CD8-positive, alpha-beta memory T cell (primary cell): ENCODE results near the gene DIAPH2. TPM values are rescaled to one million over a fixed set of nuclear protein-coding genes. Genes with fewer than 3 reads are reported as not detected.

Experiments
- CTCF ChIA-PET: fragments of 350-600 bp; sonication (Branson Sonifier 250); formaldehyde crosslinking; loops from one replicate; lab custom pipeline; 2021; ENCODE audit warnings: antibody characterized with exemption; lab: Charles Lee
- POLR2A ChIA-PET: fragments of 350-600 bp; sonication (Branson Sonifier 250); formaldehyde crosslinking; loops from one replicate; lab custom pipeline; 2021; ENCODE audit warnings: antibody characterized with exemption; lab: Charles Lee
- DNase-seq, 5 donors: peaks; one replicate each; pipeline versions ENCODE4 v3.0.0 to v3.0.0-alpha.2; 2020 to 2022; ENCODE audit warnings: mixed read lengths in 1 of 5
- H3K27ac ChIP-seq: one replicate; pipeline ENCODE4 v1.7.0; 2013; ENCODE audit warnings: low read depth, mild to moderate bottlenecking, low read length, moderate library complexity
- H3K27me3 ChIP-seq: 2 replicates; pipeline ENCODE4 v1.7.0; 2013; ENCODE audit warnings: low read length, mild to moderate bottlenecking; ENCODE audit not compliant: insufficient read depth, poor library complexity, severe bottlenecking
- H3K36me3 ChIP-seq: 2 replicates; pipeline ENCODE4 v1.7.0; 2013; ENCODE audit warnings: mild to moderate bottlenecking, low read length, moderate library complexity; ENCODE audit not compliant: insufficient read depth
- H3K4me1 ChIP-seq: 2 replicates; pipeline ENCODE4 v1.7.0; 2013; ENCODE audit warnings: mild to moderate bottlenecking, low read length, moderate library complexity; ENCODE audit not compliant: insufficient read depth
- H3K4me3 ChIP-seq: 2 replicates; pipeline ENCODE4 v1.7.0; 2013; ENCODE audit warnings: mild to moderate bottlenecking, low read length
- H3K9me3 ChIP-seq: 2 replicates; pipeline ENCODE4 v1.7.0; 2013; ENCODE audit warnings: mild to moderate bottlenecking, low read length
- H3K27ac Mint-ChIP-seq, 8 donors: one replicate each; pipeline ENCODE4 v1.8.0; 2020 to 2021; ENCODE audit warnings: mixed read lengths in 8 of 8, mild to moderate bottlenecking in 6 of 8, inconsistent platforms in 3 of 8, moderate library complexity in 3 of 8
- H3K27me3 Mint-ChIP-seq, 2 donors: one replicate each; pipeline ENCODE4 v1.8.0; 2020 to 2021; ENCODE audit warnings: mixed read lengths in 2 of 2, mild to moderate bottlenecking in 1 of 2, moderate library complexity in 1 of 2
- H3K36me3 Mint-ChIP-seq, 3 donors: one replicate each; pipeline ENCODE4 v1.8.0; 2020 to 2021; ENCODE audit warnings: mixed read lengths in 3 of 3, inconsistent platforms in 1 of 3, mild to moderate bottlenecking in 1 of 3
- H3K4me1 Mint-ChIP-seq, 3 donors: one replicate each; pipeline ENCODE4 v1.8.0; 2020 to 2021; ENCODE audit warnings: mixed read lengths in 3 of 3, inconsistent platforms in 1 of 3, mild to moderate bottlenecking in 1 of 3
- H3K4me3 Mint-ChIP-seq, 7 donors: one replicate each; pipeline ENCODE4 v1.8.0; 2020 to 2021; ENCODE audit warnings: mixed read lengths in 7 of 7, mild to moderate bottlenecking in 6 of 7, moderate library complexity in 4 of 7, inconsistent platforms in 2 of 7
- H3K9me3 Mint-ChIP-seq, 5 donors: one replicate each; pipeline ENCODE4 v1.8.0; 2020 to 2022; ENCODE audit warnings: mixed read lengths in 5 of 5, mild to moderate bottlenecking in 3 of 5, moderate library complexity in 2 of 5, inconsistent platforms in 1 of 5
- polyA plus RNA-seq: library from polyadenylated mRNA; unstranded; fragments of 300-500 nt; fragmentation: Illumina TruSeq; gene quantifications from one replicate; pipeline ENCODE4 v1.2.3, GENCODE V29; 2021
- total RNA-seq, 2 experiments: library from RNA; stranded (reverse); gene quantifications; one replicate each; pipeline ENCODE4 v1.2.3, GENCODE V29; 2021

DIAPH2 gene
- total and polyA plus RNA-seq, 3 experiments from 2014 or later = 5.6 to 11.5 (median 6.0) TPM

GRCh38 chrX:96984538-96984937 is 299.9 kb downstream of the DIAPH2 start:
- ChIA-PET POLR2A (no interaction called here), CTCF (no interaction called here)
- no peaks in the 10 kb centered on the region for H3K4me1 Mint-ChIP-seq
- Histone ChIP-seq H3K27ac (no peak overlapping the region), H3K36me3 (no peaks in the 10 kb centered on the region), H3K27me3 (no peaks in the 10 kb centered on the region), H3K4me1 (no peaks in the 10 kb centered on the region), H3K9me3 (no peaks in the 10 kb centered on the region), H3K4me3 (no peak overlapping the region)
- no peak overlapping the region for H3K27ac Mint-ChIP-seq
- no peak overlapping the region for H3K4me3 Mint-ChIP-seq
- peaks cover 0 to 4% of the 10 kb centered on the region in 2 donors for H3K27me3 Mint-ChIP-seq
- peaks cover 0 to 2% (median 0%) of the 10 kb centered on the region in 3 donors for H3K36me3 Mint-ChIP-seq
- no peak for DNase-seq
- no peaks in the 10 kb centered on the region for H3K9me3 Mint-ChIP-seq

- no peak overlapping the region for H3K4me3 ChIP-seq
- ChIA-PET POLR2A (no interaction called here), CTCF (no interaction called here)
- H3K27ac ChIP-seq = no peak overlapping the region
- DNase-seq = no peak
- H3K36me3 ChIP-seq = no peaks in the 10 kb centered on the region
- H3K27me3 ChIP-seq = no peaks in the 10 kb centered on the region
- Mint-ChIP-seq H3K4me3 (no peak overlapping the region), H3K9me3 (no peaks in the 10 kb centered on the region), H3K4me1 (no peaks in the 10 kb centered on the region), H3K27me3 (peaks cover 0 to 4% of the 10 kb centered on the region in 2 donors), H3K36me3 (peaks cover 0 to 2% (median 0%) of the 10 kb centered on the region in 3 donors), H3K27ac (no peak overlapping the region)
- no peaks in the 10 kb centered on the region for H3K9me3 ChIP-seq
- no peaks in the 10 kb centered on the region for H3K4me1 ChIP-seq
Observed at GRCh38 chrX:96985046-96985445, 300.4 kb downstream of the DIAPH2 start.

DNA sequence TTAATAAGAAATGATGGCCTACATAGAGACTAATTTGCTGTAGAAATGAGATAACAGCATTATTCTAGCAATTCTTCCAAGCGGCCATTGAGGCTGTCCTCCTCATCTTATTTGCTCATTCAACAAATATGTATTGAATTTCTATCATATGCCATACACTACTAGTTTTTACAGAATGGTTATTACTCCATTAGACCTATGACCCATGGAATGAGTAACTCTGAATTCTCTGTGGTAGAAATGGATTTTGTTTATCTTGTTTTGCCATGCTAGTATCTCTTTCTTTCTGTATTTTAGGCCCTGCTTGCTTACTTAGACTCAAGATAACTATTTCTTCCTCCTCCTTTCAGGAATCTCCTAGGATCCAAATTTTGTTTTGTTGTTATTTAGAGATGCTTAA is 302.6 kb downstream of the DIAPH2 start:
- Histone ChIP-seq H3K27ac (no peak overlapping the region), H3K9me3 (no peaks in the 10 kb centered on the region), H3K27me3 (no peaks in the 10 kb centered on the region), H3K4me3 (no peak overlapping the region), H3K36me3 (no peaks in the 10 kb centered on the region), H3K4me1 (no peaks in the 10 kb centered on the region)
- H3K36me3 Mint-ChIP-seq = peaks cover 0 to 2% (median 0%) of the 10 kb centered on the region in 3 donors
- no peak overlapping the region for H3K27ac Mint-ChIP-seq
- no peaks in the 10 kb centered on the region for H3K27me3 Mint-ChIP-seq
- POLR2A ChIA-PET = no interaction called here
- no peaks in the 10 kb centered on the region for H3K4me1 Mint-ChIP-seq
- no peak overlapping the region for H3K4me3 Mint-ChIP-seq
- CTCF ChIA-PET = no interaction called here
- no peaks in the 10 kb centered on the region for H3K9me3 Mint-ChIP-seq
- DNase-seq = no peak

DNA sequence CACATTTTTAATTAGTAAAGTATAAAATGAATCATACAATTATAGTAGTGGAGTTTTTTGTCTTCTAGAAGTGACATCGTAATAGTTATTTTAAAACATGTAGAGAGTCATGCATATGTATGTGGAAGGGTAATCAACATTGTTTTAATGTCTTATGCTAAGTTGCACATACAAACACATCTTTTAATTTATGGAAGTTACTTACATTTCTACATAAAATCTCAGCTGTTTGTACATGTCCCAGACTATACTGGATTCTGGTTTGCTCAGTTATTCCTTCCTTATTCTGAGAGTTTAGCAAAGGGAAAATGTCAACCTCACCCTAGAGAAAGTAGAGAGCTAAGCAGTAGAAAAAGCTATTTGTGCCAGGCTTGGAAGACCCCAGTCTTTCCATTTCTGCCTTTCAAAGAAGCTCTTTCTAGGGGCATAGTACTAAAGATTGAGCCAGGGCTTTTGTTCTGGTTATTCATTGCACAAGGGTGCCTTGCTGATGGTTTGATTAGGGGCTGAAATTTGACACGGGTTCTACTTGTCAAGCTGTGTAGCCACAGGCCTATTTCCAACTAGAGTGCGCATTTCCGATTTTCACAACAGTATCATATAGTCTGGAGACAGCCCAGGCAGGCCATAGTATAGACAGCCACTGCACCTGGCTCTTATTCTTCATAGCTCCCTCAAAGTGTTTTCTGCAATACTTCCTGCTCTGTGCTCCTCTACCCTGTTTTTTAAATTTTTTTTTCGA is 305.4 kb downstream of the DIAPH2 start:
- CTCF ChIA-PET = no interaction called here
- Mint-ChIP-seq H3K27me3 (no peaks in the 10 kb centered on the region), H3K27ac (no peak overlapping the region), H3K4me1 (no peaks in the 10 kb centered on the region), H3K4me3 (no peak overlapping the region), H3K9me3 (peaks cover 0 to 3% (median 0%) of the 10 kb centered on the region in 5 donors), H3K36me3 (peaks cover 0 to 3% (median 3%) of the 10 kb centered on the region in 3 donors)
- H3K4me1 ChIP-seq = no peaks in the 10 kb centered on the region
- POLR2A ChIA-PET = no interaction called here
- DNase-seq = no peak
- no peaks in the 10 kb centered on the region for H3K9me3 ChIP-seq
- H3K4me3 ChIP-seq = no peak overlapping the region
- no peaks in the 10 kb centered on the region for H3K27me3 ChIP-seq
- H3K36me3 ChIP-seq = no peaks in the 10 kb centered on the region
- H3K27ac ChIP-seq = no peak overlapping the region

DNA sequence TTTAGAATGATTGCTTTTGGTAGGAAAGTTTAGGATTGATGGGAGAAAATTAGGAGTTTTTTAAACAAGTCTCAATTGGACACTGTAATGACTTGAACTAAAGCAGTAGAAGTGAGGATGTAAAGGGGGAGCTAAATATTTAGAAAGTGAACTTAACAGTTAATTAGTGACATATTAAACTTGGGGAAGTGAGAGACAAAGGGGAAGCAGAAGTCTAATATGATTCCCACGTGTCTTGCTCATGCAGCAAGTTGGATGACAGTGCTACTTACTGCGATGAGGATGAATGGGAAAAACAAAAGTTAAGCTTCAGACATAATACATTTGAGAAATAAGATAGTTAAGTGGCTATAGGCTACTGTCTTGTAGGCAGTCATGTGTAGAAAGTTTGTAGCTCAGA is 309.5 kb downstream of the DIAPH2 start:
- H3K9me3 ChIP-seq = no peaks in the 10 kb centered on the region
- Mint-ChIP-seq H3K36me3 (peaks cover 0 to 3% (median 1%) of the 10 kb centered on the region in 3 donors), H3K27ac (no peak overlapping the region), H3K27me3 (no peaks in the 10 kb centered on the region), H3K4me1 (no peaks in the 10 kb centered on the region), H3K9me3 (peaks cover 0 to 3% (median 0%) of the 10 kb centered on the region in 5 donors), H3K4me3 (no peak overlapping the region)
- no peak overlapping the region for H3K27ac ChIP-seq
- ChIA-PET POLR2A (no interaction called here), CTCF (no interaction called here)
- H3K27me3 ChIP-seq = no peaks in the 10 kb centered on the region
- H3K4me3 ChIP-seq = no peak overlapping the region
- H3K4me1 ChIP-seq = no peaks in the 10 kb centered on the region
- no peak for DNase-seq
- no peaks in the 10 kb centered on the region for H3K36me3 ChIP-seq

GRCh38 chrX:96997196-96997595 is 312.6 kb downstream of the DIAPH2 start:
- Mint-ChIP-seq H3K4me1 (peaks cover 4 to 8% (median 7%) of the 10 kb centered on the region in 3 donors), H3K9me3 (peaks cover 0 to 3% (median 0%) of the 10 kb centered on the region in 5 donors), H3K36me3 (peaks cover 1 to 3% (median 2%) of the 10 kb centered on the region in 3 donors), H3K27ac (no peak overlapping the region), H3K4me3 (no peak overlapping the region), H3K27me3 (no peaks in the 10 kb centered on the region)
- Histone ChIP-seq H3K4me3 (no peak overlapping the region), H3K9me3 (no peaks in the 10 kb centered on the region), H3K36me3 (no peaks in the 10 kb centered on the region), H3K4me1 (no peaks in the 10 kb centered on the region), H3K27ac (no peak overlapping the region), H3K27me3 (no peaks in the 10 kb centered on the region)
- POLR2A ChIA-PET = no interaction called here
- CTCF ChIA-PET = no interaction called here
- DNase-seq = no peak

DNA sequence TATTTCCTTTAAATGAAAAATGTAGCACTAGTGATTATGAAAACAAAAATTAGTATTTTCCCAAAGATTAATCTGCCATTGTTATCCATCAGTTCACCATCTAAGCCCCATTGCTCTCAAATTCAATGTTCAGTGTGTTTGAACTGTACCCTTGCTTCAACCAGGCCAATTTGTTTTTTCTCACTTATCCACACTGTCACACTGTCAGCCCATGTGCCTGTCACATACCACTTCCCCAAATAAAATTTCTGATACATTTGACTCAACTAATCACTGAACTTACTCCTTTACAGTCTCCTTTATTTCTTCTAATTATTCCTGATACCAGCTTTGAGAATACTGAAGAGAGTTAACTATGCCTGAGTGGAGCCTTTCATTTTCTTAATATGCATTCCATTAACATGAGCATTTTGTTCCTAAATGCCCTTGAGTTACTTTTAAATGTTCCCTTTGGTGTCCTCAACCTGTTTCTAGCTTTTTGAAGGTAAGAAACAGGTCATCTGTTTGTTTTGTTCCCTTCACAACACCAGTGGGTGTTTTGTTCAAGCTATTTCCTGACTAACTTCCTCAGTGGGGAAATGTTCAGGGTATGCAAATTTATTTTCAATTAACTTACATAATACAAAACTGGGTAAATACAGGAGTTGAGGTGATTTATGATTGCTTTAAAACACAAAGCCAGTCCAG is 316.2 kb downstream of the DIAPH2 start:
- H3K36me3 Mint-ChIP-seq = peaks cover 0 to 2% (median 0%) of the 10 kb centered on the region in 3 donors
- H3K9me3 Mint-ChIP-seq = peaks cover 0 to 4% (median 0%) of the 10 kb centered on the region in 5 donors
- Histone ChIP-seq H3K4me3 (no peak overlapping the region), H3K4me1 (no peaks in the 10 kb centered on the region), H3K27me3 (no peaks in the 10 kb centered on the region), H3K9me3 (no peaks in the 10 kb centered on the region), H3K36me3 (no peaks in the 10 kb centered on the region), H3K27ac (no peak overlapping the region)
- DNase-seq = no peak
- CTCF ChIA-PET = no interaction called here
- POLR2A ChIA-PET = no interaction called here
- H3K27me3 Mint-ChIP-seq = no peaks in the 10 kb centered on the region
- peak overlapping the region in 1 of 8 donors; percentile 74 for H3K27ac Mint-ChIP-seq
- no peak overlapping the region for H3K4me3 Mint-ChIP-seq
- H3K4me1 Mint-ChIP-seq = peaks cover 4 to 8% (median 7%) of the 10 kb centered on the region in 3 donors

GRCh38 chrX:97006167-97006566 is 321.5 kb downstream of the DIAPH2 start:
- Histone ChIP-seq H3K27me3 (no peaks in the 10 kb centered on the region), H3K4me1 (no peaks in the 10 kb centered on the region), H3K9me3 (no peaks in the 10 kb centered on the region), H3K36me3 (no peaks in the 10 kb centered on the region), H3K4me3 (no peak overlapping the region), H3K27ac (no peak overlapping the region)
- Mint-ChIP-seq H3K27ac (no peak overlapping the region), H3K4me1 (peaks cover 0 to 1% (median 0%) of the 10 kb centered on the region in 3 donors), H3K4me3 (no peak overlapping the region), H3K9me3 (peaks cover 0 to 4% (median 0%) of the 10 kb centered on the region in 5 donors), H3K36me3 (peaks cover 0 to 1% (median 0%) of the 10 kb centered on the region in 3 donors), H3K27me3 (no peaks in the 10 kb centered on the region)
- ChIA-PET CTCF (interaction anchor here (1.2 kb wide), 1 partner anchor 10 kb away, joined by 4 read pairs; no protein-coding TSS in a partner anchor), POLR2A (no interaction called here)
- DNase-seq = no peak
